A549 treated with Mapracorat at 1 μM for 4 hours (cell line): ENCODE measurements around the gene FRMPD1. TPM values are rescaled to one million over a fixed set of nuclear protein-coding genes. Genes with fewer than 3 reads are reported as not detected.

Experiments
- total RNA-seq: library from RNA; stranded (reverse); fragments of 200-300 nt; extraction: Qiagen RNA extraction; gene quantifications from 5 replicates; pipeline ENCODE4 v1.2.3, GENCODE V29; 2022

FRMPD1 gene
- 0.03 to 0.10 TPM (median 0.05 TPM) in 5 replicates for total RNA-seq

GRCh38 chr9:37650873-37651768 lies at the start of gene FRMPD1:
Gene FRMPD1 (plus strand): TSS chr9:37650954. CDS start chr9:37692642, 41,688 bp downstream.

GRCh38 chr9:37753489-37754190 lies 102.9 kb downstream of the FRMPD1 start, which contains the start of gene TRMT10B:
Gene TRMT10B (plus strand): TSS chr9:37753805. CDS start chr9:37761932, 8,127 bp downstream.

GRCh38 chr9:37784616-37785483 lies 134.1 kb downstream of the FRMPD1 start, which contains the start of gene EXOSC3:
Gene EXOSC3 (minus strand): TSS chr9:37785064. CDS start chr9:37785044, 20 bp downstream.

Other genes starting within 250 kb of the FRMPD1 start
- gene GRHPR, start 228.3 kb upstream of the FRMPD1 start, total RNA-seq = 142 to 173 TPM (median 170 TPM) in 5 replicates
- 6.4 to 8.4 TPM (median 7.7 TPM) in 5 replicates for gene ZBTB5, start 185.5 kb upstream of the FRMPD1 start, total RNA-seq
- 33.1 to 40.0 TPM (median 36.2 TPM) in 5 replicates for gene POLR1E, start 165.0 kb upstream of the FRMPD1 start, total RNA-seq
- gene FBXO10, start 74.6 kb upstream of the FRMPD1 start, total RNA-seq = 6.5 to 8.3 TPM (median 6.8 TPM) in 5 replicates
- gene TOMM5, start 58.4 kb upstream of the FRMPD1 start, total RNA-seq = 314 to 348 TPM (median 327 TPM) in 5 replicates
- 4.9 to 7.0 TPM (median 5.7 TPM) in 5 replicates for gene TRMT10B, start 102.9 kb downstream of the FRMPD1 start, total RNA-seq
- 67.4 to 84.2 TPM (median 78.2 TPM) in 5 replicates for gene EXOSC3, start 134.1 kb downstream of the FRMPD1 start, total RNA-seq
- gene DCAF10, start 149.8 kb downstream of the FRMPD1 start, total RNA-seq = 7.1 to 11.7 TPM (median 10.6 TPM) in 5 replicates